Measurements from ENCODE around the gene KDM4C.

DNA sequence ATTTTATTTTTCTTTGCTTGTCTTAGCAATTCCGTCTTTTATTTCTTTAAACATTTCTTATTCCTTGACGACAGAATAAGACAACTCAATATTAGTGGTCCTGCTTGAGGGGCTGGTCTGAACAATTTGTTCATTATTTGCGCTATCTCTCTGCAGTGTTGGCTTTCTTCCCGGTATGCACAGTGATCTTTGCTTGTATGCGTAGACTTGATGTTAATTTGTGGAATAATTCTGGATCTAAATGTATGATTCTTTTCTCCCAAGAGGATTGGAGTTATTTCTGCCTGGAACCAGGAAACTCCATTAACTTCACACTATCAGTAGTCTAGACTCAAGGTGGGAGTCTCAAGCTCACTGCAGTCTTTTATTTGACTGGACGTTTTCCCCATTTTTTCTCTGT lies 80.4 kb downstream of the KDM4C start:
- TF ChIP-seq EZH2phosphoT487 (IDR thresholded peaks at IDR 0.05; ENCODE audit: borderline replicate concordance): no peak
- TF ChIP-seq, protein P1, sequence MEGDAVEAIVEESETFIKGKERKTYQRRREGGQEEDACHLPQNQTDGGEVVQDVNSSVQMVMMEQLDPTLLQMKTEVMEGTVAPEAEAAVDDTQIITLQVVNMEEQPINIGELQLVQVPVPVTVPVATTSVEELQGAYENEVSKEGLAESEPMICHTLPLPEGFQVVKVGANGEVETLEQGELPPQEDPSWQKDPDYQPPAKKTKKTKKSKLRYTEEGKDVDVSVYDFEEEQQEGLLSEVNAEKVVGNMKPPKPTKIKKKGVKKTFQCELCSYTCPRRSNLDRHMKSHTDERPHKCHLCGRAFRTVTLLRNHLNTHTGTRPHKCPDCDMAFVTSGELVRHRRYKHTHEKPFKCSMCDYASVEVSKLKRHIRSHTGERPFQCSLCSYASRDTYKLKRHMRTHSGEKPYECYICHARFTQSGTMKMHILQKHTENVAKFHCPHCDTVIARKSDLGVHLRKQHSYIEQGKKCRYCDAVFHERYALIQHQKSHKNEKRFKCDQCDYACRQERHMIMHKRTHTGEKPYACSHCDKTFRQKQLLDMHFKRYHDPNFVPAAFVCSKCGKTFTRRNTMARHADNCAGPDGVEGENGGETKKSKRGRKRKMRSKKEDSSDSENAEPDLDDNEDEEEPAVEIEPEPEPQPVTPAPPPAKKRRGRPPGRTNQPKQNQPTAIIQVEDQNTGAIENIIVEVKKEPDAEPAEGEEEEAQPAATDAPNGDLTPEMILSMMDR (IDR thresholded peaks at IDR 0.05 in 2 of 3, conservative IDR thresholded peaks at IDR 0.05 in 1 of 3; ENCODE audit: borderline replicate concordance in 1 of 3, insufficient read depth in 1 of 3, low read depth in 2 of 3, low read length in 2 of 3): no peak
- no peak for TF ChIP-seq POLR2AphosphoS5 (IDR thresholded peaks at IDR 0.05; ENCODE audit: low read depth, low read length)
- TF ChIP-seq RAD21 (IDR thresholded peaks at IDR 0.05; ENCODE audit: low read depth): no peak
- TF ChIP-seq EGR1 (IDR thresholded peaks at IDR 0.05; ENCODE audit: low read depth): no peak
- no peak for TF ChIP-seq EZH2 (IDR thresholded peaks at IDR 0.05)
- TF ChIP-seq, protein P2, sequence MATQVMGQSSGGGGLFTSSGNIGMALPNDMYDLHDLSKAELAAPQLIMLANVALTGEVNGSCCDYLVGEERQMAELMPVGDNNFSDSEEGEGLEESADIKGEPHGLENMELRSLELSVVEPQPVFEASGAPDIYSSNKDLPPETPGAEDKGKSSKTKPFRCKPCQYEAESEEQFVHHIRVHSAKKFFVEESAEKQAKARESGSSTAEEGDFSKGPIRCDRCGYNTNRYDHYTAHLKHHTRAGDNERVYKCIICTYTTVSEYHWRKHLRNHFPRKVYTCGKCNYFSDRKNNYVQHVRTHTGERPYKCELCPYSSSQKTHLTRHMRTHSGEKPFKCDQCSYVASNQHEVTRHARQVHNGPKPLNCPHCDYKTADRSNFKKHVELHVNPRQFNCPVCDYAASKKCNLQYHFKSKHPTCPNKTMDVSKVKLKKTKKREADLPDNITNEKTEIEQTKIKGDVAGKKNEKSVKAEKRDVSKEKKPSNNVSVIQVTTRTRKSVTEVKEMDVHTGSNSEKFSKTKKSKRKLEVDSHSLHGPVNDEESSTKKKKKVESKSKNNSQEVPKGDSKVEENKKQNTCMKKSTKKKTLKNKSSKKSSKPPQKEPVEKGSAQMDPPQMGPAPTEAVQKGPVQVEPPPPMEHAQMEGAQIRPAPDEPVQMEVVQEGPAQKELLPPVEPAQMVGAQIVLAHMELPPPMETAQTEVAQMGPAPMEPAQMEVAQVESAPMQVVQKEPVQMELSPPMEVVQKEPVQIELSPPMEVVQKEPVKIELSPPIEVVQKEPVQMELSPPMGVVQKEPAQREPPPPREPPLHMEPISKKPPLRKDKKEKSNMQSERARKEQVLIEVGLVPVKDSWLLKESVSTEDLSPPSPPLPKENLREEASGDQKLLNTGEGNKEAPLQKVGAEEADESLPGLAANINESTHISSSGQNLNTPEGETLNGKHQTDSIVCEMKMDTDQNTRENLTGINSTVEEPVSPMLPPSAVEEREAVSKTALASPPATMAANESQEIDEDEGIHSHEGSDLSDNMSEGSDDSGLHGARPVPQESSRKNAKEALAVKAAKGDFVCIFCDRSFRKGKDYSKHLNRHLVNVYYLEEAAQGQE (IDR thresholded peaks at IDR 0.05; ENCODE audit: low read depth): no peak
- TF ChIP-seq ELF1 (IDR thresholded peaks at IDR 0.05; ENCODE audit: borderline replicate concordance, low read depth): no peak
- TF ChIP-seq ZNF274 (IDR thresholded peaks at IDR 0.05; ENCODE audit: low read depth, low read length): no peak
- no peak for TF ChIP-seq YY1 (IDR thresholded peaks at IDR 0.05; ENCODE audit: extremely low read depth, insufficient replicate concordance, low read depth, low read length)
- TF ChIP-seq, protein P3, sequence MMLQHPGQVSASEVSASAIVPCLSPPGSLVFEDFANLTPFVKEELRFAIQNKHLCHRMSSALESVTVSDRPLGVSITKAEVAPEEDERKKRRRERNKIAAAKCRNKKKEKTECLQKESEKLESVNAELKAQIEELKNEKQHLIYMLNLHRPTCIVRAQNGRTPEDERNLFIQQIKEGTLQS (IDR thresholded peaks at IDR 0.05): no peak
- TF ChIP-seq FOSL1 (IDR thresholded peaks at IDR 0.05; ENCODE audit: low read depth): no peak
- no peak for TF ChIP-seq JUND (IDR thresholded peaks at IDR 0.05)
- TF ChIP-seq SIN3A (IDR thresholded peaks at IDR 0.05; ENCODE audit: low read depth): no peak
